Stimulated activated CD4-positive, alpha-beta T cell treated with anti-CD3 and anti-CD28 coated beads, Interleukin-1b, Interleukin-23, amount 100 ng/mL, for 48 hours (primary cell): ENCODE results near the gene PITX2.
A peak's percentile ranks its signal among the peaks of the same experiment; 100 is the strongest.

Source experiments
- DNase-seq: peaks from one replicate; pipeline ENCODE4 v3.0.0-alpha.2; 2020

PITX2 gene

DNA sequence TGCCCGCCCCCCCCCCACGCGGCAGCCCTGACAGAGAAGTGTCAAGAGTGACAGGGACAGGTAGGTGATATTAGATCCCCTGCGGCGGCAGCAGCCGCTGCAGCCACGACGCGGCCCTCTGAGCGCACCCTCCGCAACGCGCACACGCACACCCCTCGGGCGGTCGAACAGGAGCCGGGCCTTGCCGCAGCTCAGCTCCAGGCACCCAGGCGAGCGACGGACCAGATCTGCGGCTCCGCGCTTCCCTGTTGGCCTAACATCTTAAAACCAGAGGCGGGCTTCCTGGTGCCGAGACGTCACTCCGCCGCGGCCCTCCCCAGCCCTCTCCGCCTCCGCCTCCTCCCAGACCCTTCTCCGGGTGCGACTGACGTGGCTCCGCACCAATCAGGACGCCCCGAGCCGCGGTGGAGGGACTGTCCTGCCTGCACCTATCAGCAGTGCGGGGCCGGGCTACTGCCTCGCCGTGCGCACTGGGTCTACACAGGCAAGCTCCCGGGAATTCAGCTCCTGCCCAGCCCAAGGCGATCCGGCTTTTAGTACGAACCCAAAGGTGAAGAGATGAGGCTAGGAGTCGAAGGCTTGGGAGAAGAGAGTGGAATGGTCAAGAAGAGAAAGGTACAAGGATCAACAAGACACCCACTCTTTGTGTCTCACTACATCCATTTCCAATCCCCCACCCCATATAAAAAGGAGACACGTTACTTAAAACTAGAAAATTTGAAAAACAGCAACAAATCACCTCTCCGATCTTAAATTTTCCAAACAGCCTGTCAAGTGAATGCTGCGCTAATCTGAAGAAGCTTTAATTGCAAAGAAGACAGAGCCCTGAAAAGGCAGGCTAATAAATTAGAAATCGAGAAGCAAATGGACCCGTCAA, at the start of gene PITX2:
Gene PITX2, minus strand, starts transcription at position 237 of the 877 bp plus-strand sequence. CDS start 617 bp downstream, outside the sequence.
- DNase-seq = peak; percentile 75

DNA sequence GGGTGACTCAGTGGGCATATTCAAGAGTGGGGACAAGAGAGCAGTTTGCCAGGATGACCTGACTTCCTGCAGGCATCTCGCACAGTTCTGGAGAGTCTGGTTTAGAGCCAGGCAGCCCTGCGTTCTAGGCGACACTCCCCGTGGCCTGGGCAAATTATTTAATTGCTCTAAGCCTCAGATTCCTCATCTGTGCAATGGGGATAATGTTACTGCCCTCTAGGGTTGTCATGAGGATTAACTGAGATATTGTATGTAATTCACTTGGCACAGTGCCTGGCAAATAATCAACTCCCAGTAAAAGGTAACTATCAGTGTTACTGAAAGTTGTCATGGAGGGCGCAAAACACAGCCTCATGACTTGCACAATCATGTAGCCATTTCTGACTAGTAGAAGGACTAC, 48.8 kb upstream of the PITX2 start:
- no peak for DNase-seq

- DNase-seq = no peak
These were observed 46.8 kb upstream of the PITX2 start for GRCh38 chr4:110669663-110670062.

DNA sequence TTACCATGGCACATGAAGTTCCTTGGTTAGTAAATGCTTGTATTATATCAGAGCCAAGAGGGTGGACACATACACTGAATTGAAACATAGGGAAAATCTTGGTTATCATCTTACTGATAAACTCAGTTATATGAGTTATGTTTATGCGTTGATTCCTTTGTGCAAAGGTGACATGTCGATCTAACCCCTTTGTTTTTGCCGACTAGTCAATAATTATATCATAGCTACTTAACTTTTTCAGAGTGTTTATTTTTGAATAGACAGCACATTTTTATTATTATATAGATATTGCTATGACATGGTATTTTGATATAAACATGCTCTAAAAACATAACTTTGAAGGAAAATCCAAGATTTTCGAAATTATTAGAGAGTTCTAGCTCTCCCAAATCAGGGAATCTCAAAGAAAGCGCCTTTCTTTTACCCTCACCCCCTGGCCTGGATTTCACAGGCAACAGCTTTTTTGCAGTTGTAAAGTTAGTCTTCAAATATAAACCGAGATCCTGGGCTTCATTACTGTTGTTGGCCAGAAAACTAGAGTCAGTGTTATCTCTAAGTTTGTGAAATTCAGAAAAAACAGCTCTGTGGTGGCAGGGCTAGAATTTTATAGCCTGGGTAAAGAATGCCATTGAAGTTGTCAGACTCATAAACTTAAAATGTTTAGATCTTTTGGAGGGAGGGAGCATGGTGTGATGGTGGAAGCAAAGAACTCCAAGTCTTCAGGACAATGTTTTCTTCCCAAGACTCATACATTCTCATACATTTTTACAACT, 45.8 kb upstream of the PITX2 start:
- no peak for DNase-seq

GRCh38 chr4:110667670-110668069, 44.8 kb upstream of the PITX2 start:
- no peak for DNase-seq

DNA sequence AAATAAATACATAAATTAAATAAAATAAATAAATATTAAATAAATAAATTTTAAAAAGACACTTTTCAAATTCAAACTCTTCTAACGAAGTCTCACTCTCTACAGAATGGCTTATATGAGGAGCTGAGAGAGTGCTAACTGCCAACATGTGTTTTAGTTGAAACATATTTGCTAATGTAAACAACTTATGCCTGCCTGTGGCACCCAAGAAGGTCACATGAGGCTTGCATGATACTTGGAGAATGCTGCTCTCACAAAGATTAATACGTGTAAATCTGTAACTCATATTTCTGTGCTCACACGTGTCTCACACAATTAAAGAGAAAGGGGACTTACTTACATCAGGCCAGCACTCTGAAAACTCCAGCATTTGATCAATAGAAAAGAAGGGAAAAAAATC, 43.2 kb upstream of the PITX2 start:
- no peak for DNase-seq

DNA sequence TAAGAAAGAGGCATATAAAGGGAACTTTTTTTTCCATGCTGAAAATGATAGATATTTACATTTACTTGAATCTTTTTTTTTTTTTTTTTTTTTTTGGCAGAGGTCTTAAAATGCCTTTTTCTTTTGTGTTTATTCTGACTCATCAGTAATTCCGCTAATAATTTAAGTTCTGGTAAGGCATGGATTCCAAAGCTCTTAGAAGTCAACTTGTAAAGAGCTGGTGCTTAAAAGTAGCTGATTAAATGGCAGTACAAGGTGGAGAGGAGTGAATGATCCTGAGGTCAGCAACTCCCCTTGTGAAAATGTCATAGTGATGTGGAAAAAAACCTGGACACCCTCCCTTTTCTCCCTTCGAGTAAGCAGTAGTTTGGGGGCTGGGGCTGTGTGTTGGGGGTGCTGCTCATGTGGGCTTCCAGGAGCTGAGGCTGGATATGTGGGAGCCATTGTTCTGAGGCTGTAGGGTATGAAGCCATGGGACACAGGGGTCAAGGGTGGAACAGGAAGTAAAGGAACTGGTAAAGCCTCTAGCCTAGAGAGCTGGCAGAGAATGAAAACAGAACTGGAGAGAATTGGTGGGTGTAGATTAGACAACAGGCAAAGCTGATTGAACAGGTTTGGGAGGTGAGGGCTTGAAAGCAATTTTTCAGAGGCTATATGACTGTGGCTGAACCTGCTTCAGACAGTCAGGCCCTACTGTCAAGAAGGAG, 41.0 kb upstream of the PITX2 start:
- DNase-seq = no peak

DNA sequence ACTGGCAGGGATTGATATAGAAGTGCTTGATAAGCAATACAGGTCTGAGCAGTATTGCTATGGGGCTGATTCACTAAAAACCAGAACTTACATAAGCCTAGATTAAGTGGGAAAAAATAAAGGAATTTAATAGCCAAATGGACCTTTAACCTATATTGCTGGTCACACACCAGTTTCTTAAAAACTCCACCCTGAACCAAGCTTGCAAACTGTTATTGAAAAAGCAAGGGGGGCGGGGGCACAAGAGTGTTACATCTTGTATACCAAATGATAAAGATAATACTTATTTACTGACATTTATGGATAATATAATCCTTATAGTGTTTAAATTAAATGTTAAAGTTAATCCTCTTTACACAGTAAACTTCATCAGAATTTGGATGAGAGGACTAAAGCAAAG, 40.3 kb upstream of the PITX2 start:
- no peak for DNase-seq

DNA sequence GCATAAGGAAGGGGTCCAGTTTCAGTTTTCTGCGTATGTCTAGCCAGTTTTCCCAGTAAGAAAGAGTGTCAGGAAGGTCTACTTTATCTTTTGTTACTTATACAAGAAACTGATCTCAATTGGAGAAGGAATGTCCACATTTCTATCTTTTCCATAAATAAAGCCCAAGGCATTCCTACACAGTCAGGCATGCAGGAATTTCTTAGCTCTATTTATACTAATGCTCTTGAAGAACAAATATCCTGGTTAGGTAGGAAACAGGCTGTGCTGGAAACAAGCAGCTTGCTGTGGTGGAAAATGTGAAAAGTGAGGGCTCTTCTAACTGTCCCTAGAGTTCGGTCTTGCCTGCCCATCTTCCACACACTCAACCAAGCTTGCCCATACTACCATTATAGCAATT, 37.9 kb upstream of the PITX2 start:
- no peak for DNase-seq

DNA sequence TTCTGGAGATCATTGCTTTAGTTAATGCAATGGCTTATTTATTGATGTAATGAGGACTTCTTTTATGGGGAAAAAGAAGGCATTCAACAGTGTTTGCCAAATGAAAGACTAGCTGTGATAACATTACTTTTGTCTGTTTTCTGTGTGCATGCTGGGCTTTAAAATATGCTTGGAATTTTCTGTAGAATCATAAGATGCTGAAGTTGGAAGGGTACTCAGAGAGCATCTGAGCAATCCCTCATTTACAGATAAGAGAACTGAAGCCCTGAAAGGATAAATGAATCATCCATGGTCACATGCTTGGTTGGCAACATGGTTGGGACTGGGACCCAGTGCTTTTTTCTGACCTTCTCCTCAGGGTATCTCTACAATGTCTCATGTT, 31.4 kb upstream of the PITX2 start:
- no peak for DNase-seq

- DNase-seq = no peak
These were observed 30.7 kb upstream of the PITX2 start for GRCh38 chr4:110653321-110654253.

GRCh38 chr4:110644008-110644407, 21.1 kb upstream of the PITX2 start:
- DNase-seq = no peak

GRCh38 chr4:110643096-110643495, 20.2 kb upstream of the PITX2 start:
- DNase-seq = no peak

DNA sequence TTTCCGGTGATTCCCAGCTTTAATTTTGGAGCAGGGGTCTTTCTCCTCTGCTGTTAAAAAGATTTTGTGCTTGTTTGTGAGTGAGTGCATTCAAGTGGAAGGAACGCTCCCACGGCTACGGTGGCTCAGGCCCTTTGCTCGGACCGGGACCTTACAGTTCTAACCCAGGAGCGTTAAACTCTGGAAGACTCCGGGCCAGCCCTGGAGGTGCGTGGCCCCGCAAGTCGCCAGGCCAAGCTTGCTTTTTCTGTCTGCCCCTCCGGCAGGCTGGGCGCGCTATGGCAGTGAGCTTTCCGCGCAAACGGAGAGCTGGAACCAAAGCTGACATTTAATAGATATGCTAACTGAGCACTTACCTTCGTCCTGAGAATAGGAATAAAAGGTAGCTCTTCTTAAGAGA, 18.3 kb upstream of the PITX2 start:
- no peak for DNase-seq

- no peak for DNase-seq
These were observed 17.7 kb upstream of the PITX2 start for GRCh38 chr4:110640576-110640975.

DNA sequence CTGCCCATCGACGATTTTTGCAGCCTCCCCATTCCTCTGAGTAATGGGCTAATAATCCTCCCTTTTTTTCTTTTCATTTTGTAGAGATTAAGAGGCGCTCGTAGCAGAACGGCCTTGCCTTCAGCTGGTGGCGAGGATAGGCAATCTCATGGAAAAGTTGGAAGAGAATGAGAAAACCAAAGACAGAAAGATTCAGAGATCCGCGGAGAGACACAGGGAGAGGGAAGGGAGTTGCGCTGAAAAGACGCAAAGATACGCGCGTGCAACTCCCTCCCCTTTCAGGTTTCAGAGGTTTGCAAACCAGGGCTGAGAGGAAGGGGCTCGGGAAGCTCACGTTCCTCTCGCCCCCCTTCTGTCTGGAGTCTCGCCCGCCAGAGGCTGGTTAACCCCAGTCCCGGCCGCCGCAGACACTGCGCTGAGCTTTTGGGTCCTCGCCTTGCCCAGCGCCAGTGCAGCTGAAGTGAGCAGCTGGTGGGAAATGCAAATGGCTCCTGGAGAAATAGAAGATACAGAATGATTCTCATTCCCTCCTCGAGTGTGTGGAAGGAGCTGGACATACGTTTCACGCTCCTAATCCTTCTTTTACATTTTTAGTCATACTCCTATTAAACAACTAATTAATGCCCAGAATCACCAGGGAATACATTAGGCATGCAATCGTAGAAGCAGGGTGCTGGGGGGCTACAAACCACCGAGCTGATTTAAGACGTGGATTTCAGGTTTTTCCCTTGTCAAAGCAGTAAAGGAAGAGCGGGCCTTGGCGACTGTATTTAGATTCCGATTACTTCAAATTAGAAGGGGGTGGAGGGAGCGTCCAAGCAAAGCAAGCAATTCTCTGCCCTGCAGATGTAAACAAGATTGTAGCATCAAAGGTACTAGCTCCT, 16.6 kb upstream of the PITX2 start:
- DNase-seq = no peak

GRCh38 chr4:110638089-110638746, 15.3 kb upstream of the PITX2 start:
- DNase-seq = no peak

GRCh38 chr4:110637408-110638088, 14.7 kb upstream of the PITX2 start:
- no peak for DNase-seq

- DNase-seq = no peak
These were observed 14.0 kb upstream of the PITX2 start for GRCh38 chr4:110636680-110637407.
